Measurements from ENCODE around the gene ARHGAP15. TPM values are rescaled to one million over a fixed set of nuclear protein-coding genes. Genes with fewer than 3 reads are reported as not detected.

Gene ARHGAP15
- total RNA-seq, 1 experiment from 2014 or later, result 0.42 TPM

- RAD21 ChIA-PET (ENCODE audit: low non-redundant PET in 1 of 2, low total read pairs in 2 of 2, uncharacterized antibody in 2 of 2, unreplicated experiment in 2 of 2), result no interaction called here
- H3K9me2 ChIP-seq (ENCODE audit: insufficient read depth), result no peaks in the 10 kb centered on the region
- intact Hi-C loops (cut with micrococcal nuclease), result no loop called here
- CTCF ChIA-PET, result no interaction called here
- H3K9me3 ChIP-seq (ENCODE audit: control insufficient read depth in 1 of 2, insufficient read depth in 1 of 2, low read depth in 1 of 2, low read length in 2 of 2), result no peaks in the 10 kb centered on the region
- POLR2A ChIA-PET, result no interaction called here
- no peaks in the 10 kb centered on the region for H4K20me1 ChIP-seq (ENCODE audit: insufficient read depth)
- H3K27ac ChIP-seq (ENCODE audit: low read depth, low read length), result no peak overlapping the region
- H3K4me3 ChIP-seq (replicated peaks in 1 of 2; ENCODE audit: low read depth in 1 of 2, low read length in 2 of 2), result no peak overlapping the region
- H3K4me2 ChIP-seq (ENCODE audit: low read length), result no peak overlapping the region
- H2AFZ ChIP-seq (ENCODE audit: low read depth, low read length, poor library complexity, severe bottlenecking), result no peak overlapping the region
- ATAC-seq (no peak), DNase-seq (ENCODE audit: low read depth, low spot score) (no peak)
- BruUV-seq (replicated peaks), result no TSS peak
- no peak overlapping the region for H3K9ac ChIP-seq (ENCODE audit: low read length)
- peaks cover 13% of the 10 kb centered on the region; the same call in 1 of the 2 replicates for H3K27me3 ChIP-seq (ENCODE audit: insufficient read depth, low read length)
- no peaks in the 10 kb centered on the region for H3K4me1 ChIP-seq (ENCODE audit: control insufficient read depth in 1 of 2, insufficient read depth in 2 of 2, low read length in 2 of 2)
- no peaks in the 10 kb centered on the region for H3K79me2 ChIP-seq (ENCODE audit: insufficient read depth, low read length)
- TF ChIP-seq FOSL1 (IDR thresholded peaks at IDR 0.05; ENCODE audit: low read depth), result no peak
- no peak for TF ChIP-seq ATF3 (IDR thresholded peaks at IDR 0.05)
- TF ChIP-seq REST (IDR thresholded peaks at IDR 0.05; ENCODE audit: low read depth), result no peak
- no peak for TF ChIP-seq ELF1 (IDR thresholded peaks at IDR 0.05; ENCODE audit: borderline replicate concordance, low read depth)
- no peak for TF ChIP-seq YY1 (IDR thresholded peaks at IDR 0.05; ENCODE audit: extremely low read depth, insufficient replicate concordance, low read depth, low read length)
- no peak for TF ChIP-seq SP1 (IDR thresholded peaks at IDR 0.05; ENCODE audit: low read depth)
- TF ChIP-seq RAD21 (IDR thresholded peaks at IDR 0.05; ENCODE audit: low read depth), result no peak
- TF ChIP-seq CEBPB (IDR thresholded peaks at IDR 0.05; ENCODE audit: low read depth), result no peak
- no peak for TF ChIP-seq EZH2phosphoT487 (IDR thresholded peaks at IDR 0.05; ENCODE audit: borderline replicate concordance)
- no peak for TF ChIP-seq POLR2A (IDR thresholded peaks at IDR 0.05; ENCODE audit: borderline replicate concordance, extremely low read depth, insufficient read depth, insufficient read length)
- TF ChIP-seq ZBTB33 (IDR thresholded peaks at IDR 0.05; ENCODE audit: extremely low read depth, insufficient replicate concordance, low read length), result no peak
- TF ChIP-seq SIN3A (IDR thresholded peaks at IDR 0.05; ENCODE audit: low read depth), result no peak
- TF ChIP-seq TCF7L2 (IDR thresholded peaks at IDR 0.05; ENCODE audit: borderline replicate concordance, extremely low read depth, insufficient read depth, insufficient read length), result no peak
- no peak for TF ChIP-seq ZFX (IDR thresholded peaks at IDR 0.05)
- TF ChIP-seq CTCF (IDR thresholded peaks at IDR 0.05 in 2 of 3, conservative IDR thresholded peaks at IDR 0.05 in 1 of 3; ENCODE audit: borderline replicate concordance in 1 of 3, insufficient read depth in 1 of 3, low read depth in 2 of 3, low read length in 2 of 3), result no peak
- no peak for TF ChIP-seq JUND (IDR thresholded peaks at IDR 0.05)
- TF ChIP-seq ZNF274 (IDR thresholded peaks at IDR 0.05; ENCODE audit: low read depth, low read length), result no peak
- TF ChIP-seq MAX (IDR thresholded peaks at IDR 0.05), result no peak
- TF ChIP-seq POLR2AphosphoS5 (IDR thresholded peaks at IDR 0.05; ENCODE audit: low read depth, low read length), result no peak
- TF ChIP-seq CBX3 (IDR thresholded peaks at IDR 0.05; ENCODE audit: low read depth), result no peak
- no peaks in the 10 kb centered on the region for H3K36me3 ChIP-seq (ENCODE audit: control insufficient read depth in 1 of 2, insufficient read depth in 2 of 2, low read length in 2 of 2)
These were observed 296.7 kb downstream of the ARHGAP15 start for GRCh38 chr2:143425896-143426295.
